GM19372 (cell line): ENCODE measurements around the gene UBXN1.
A peak's percentile ranks its signal among the peaks of the same experiment; 100 is the strongest.
"Not testable (repeated sequence)": the region's sequence is repeated elsewhere in the genome, so short reads cannot be mapped to it uniquely, and the experiment has no call there.

Experiments used
- ATAC-seq: cut with Tn5 transposase; IDR thresholded peaks from one replicate; pipeline ENCODE4 v1.9.1; 2021; ENCODE audit warnings: mild to moderate bottlenecking, low read depth, moderate library complexity; ENCODE audit not compliant: unreplicated experiment

The UBXN1 gene

GRCh38 chr11:62676698-62677097, 2.2 kb downstream of the UBXN1 start:
- ATAC-seq: no peak

GRCh38 chr11:62675415-62675814, 3.5 kb downstream of the UBXN1 start:
- not testable (repeated sequence) for ATAC-seq

GRCh38 chr11:62673196-62673525, 5.7 kb downstream of the UBXN1 start:
- no peak for ATAC-seq

GRCh38 chr11:62671608-62672389, 7.1 kb downstream of the UBXN1 start, which contains the start of the genes LBHD1 and UQCC3:
TSS of gene LBHD1 (minus strand) at chr11:62672267. CDS start at chr11:62670031, 2,236 bp downstream.
TSS of gene UQCC3 (plus strand) at chr11:62671673. CDS start at chr11:62671746, 73 bp downstream.
- peak; percentile 61 for ATAC-seq

- ATAC-seq: no peak
These were observed 7.7 kb downstream of the UBXN1 start for GRCh38 chr11:62671236-62671607.

- no peak for ATAC-seq
These were observed 9.3 kb downstream of the UBXN1 start for GRCh38 chr11:62669420-62670161.

GRCh38 chr11:62667460-62667859, 11.4 kb downstream of the UBXN1 start:
- ATAC-seq: no peak

GRCh38 chr11:62666259-62666926, 12.5 kb downstream of the UBXN1 start:
- no peak for ATAC-seq

- peak; percentile 3 for ATAC-seq
These were observed 13.1 kb downstream of the UBXN1 start for GRCh38 chr11:62665599-62666258.

GRCh38 chr11:62665075-62665598, 13.7 kb downstream of the UBXN1 start, which contains the start of the genes C11orf98 and CSKMT:
TSS of gene C11orf98 (minus strand) at chr11:62665210. CDS start at chr11:62665169, 41 bp downstream.
TSS of gene CSKMT (plus strand) at chr11:62665312. CDS start at chr11:62665880, 568 bp downstream.
- ATAC-seq: peak; percentile 82

- peak; percentile 1 for ATAC-seq
These were observed 14.3 kb downstream of the UBXN1 start for GRCh38 chr11:62664405-62665074.

- no peak for ATAC-seq
These were observed 22.0 kb downstream of the UBXN1 start for GRCh38 chr11:62656796-62657429.

GRCh38 chr11:62654297-62654696, 24.6 kb downstream of the UBXN1 start:
- no peak for ATAC-seq

- no peak for ATAC-seq
These were observed 26.5 kb downstream of the UBXN1 start for GRCh38 chr11:62652161-62653006.

- ATAC-seq: not testable (repeated sequence)
These were observed 28.6 kb downstream of the UBXN1 start for GRCh38 chr11:62650283-62650682.

GRCh38 chr11:62649486-62649885, 29.4 kb downstream of the UBXN1 start:
- no peak for ATAC-seq

GRCh38 chr11:62648967-62649364, 29.9 kb downstream of the UBXN1 start:
- no peak for ATAC-seq
